HFF-Myc (cell line): ENCODE data around the gene SERPINF2.
"Not testable (repeated sequence)": the region's sequence is repeated elsewhere in the genome, so short reads cannot be mapped to it uniquely, and the experiment has no call there.

Experiments used
- DNase-seq: peaks from one replicate; pipeline ENCODE4 v3.0.0-alpha.2; 2011; ENCODE audit warnings: low read depth; ENCODE audit errors: extremely low read depth
- H3K4me3 ChIP-seq: replicated peaks from 2 replicates; pipeline ENCODE4 v1.5.1; 2011; ENCODE audit warnings: low read depth, mild to moderate bottlenecking, control low read depth, low read length
- CTCF ChIP-seq: IDR thresholded peaks from 2 replicates; pipeline ENCODE4 v1.5.1; 2012; ENCODE audit warnings: mild to moderate bottlenecking, low read depth, low read length, control low read depth; ENCODE audit errors: missing control alignments

Gene SERPINF2

GRCh38 chr17:1742371-1743087, at the start of gene SERPINF2:
TSS of gene SERPINF2 (plus strand) at chr17:1742871. CDS start at chr17:1744996, 2,125 bp downstream.
- DNase-seq = no peak
- H3K4me3 ChIP-seq = no peak within 1 kb of the TSS
- no peak for TF ChIP-seq CTCF

GRCh38 chr17:1693339-1693738, 49.3 kb upstream of the SERPINF2 start:
- DNase-seq = no peak
- TF ChIP-seq CTCF = no peak
- H3K4me3 ChIP-seq = no peak overlapping the region

- TF ChIP-seq CTCF = no peak
- DNase-seq = no peak
- no peak overlapping the region for H3K4me3 ChIP-seq
Observed at GRCh38 chr17:1695365-1695764, 47.3 kb upstream of the SERPINF2 start.

- DNase-seq = no peak
- no peak for TF ChIP-seq CTCF
- no peak overlapping the region for H3K4me3 ChIP-seq
Observed at GRCh38 chr17:1697681-1698080, 45.0 kb upstream of the SERPINF2 start.

- not testable (repeated sequence) for H3K4me3 ChIP-seq, DNase-seq
Observed at GRCh38 chr17:1699891-1700290, 42.8 kb upstream of the SERPINF2 start.

GRCh38 chr17:1703063-1703462, 39.6 kb upstream of the SERPINF2 start:
- no peak overlapping the region for H3K4me3 ChIP-seq
- DNase-seq = no peak
- no peak for TF ChIP-seq CTCF

GRCh38 chr17:1705004-1705403, 37.7 kb upstream of the SERPINF2 start:
- H3K4me3 ChIP-seq = no peak overlapping the region
- no peak for DNase-seq
- no peak for TF ChIP-seq CTCF
